B cell (primary cell): ENCODE results near the gene NPY4R2. TPM values are rescaled to one million over a fixed set of nuclear protein-coding genes. Genes with fewer than 3 reads are reported as not detected.
"Not testable (repeated sequence)": the region's sequence is repeated elsewhere in the genome, so short reads cannot be mapped to it uniquely, and the experiment has no call there.

ENCODE experiments used
- ATAC-seq: fragments of 200-7000 bp; cut with Tn5 transposase; one replicate; pipeline ENCODE4 v1.10.0; 2021; ENCODE audit warnings: low read depth, mild to moderate bottlenecking, moderate number of reproducible peaks, moderate library complexity
- CTCF ChIA-PET: fragments of 350-600 bp; sonication (Branson Sonifier 250); formaldehyde crosslinking; loops from one replicate; lab custom pipeline; 2021; ENCODE audit warnings: antibody characterized with exemption, inconsistent platforms; lab: Charles Lee
- POLR2A ChIA-PET: fragments of 350-600 bp; sonication (Branson Sonifier 250); formaldehyde crosslinking; loops from one replicate; lab custom pipeline; 2021; ENCODE audit warnings: antibody characterized with exemption; lab: Charles Lee
- DNase-seq: peaks from one replicate; pipeline ENCODE4 v3.0.0; 2013
- H2AFZ ChIP-seq: 2 replicates; pipeline ENCODE4 v1.6.1; 2012; ENCODE audit warnings: mild to moderate bottlenecking, low read depth, low read length; ENCODE audit not compliant: insufficient read depth, poor library complexity, severe bottlenecking
- H3K27ac ChIP-seq, 2 donors: 1 replicate in 1 of 2; 2 replicates in 1 of 2; pipeline ENCODE4 v1.5.1; 2012 to 2013; ENCODE audit warnings: low read length in 2 of 2, mild to moderate bottlenecking in 2 of 2, moderate library complexity in 1 of 2
- H3K27me3 ChIP-seq, 4 experiments: fragments of 200-600 bp in 1 of 4; sonication (generic) in 1 of 4; replicated peaks in 1 of 4; 1 replicate in 2 of 4; 2 replicates in 2 of 4; pipeline versions ENCODE4 v1.6.1 to v1.7.0; 2013 to 2016; ENCODE audit warnings: low read length in 3 of 4, mild to moderate bottlenecking in 2 of 4, mixed read lengths in 1 of 4, moderate library complexity in 1 of 4; ENCODE audit not compliant: insufficient read depth in 4 of 4, control insufficient read depth in 3 of 4; ENCODE audit errors: control extremely low read depth in 1 of 4
- H3K36me3 ChIP-seq, 2 experiments: replicated peaks in 1 of 2; 1 replicate in 1 of 2; 2 replicates in 1 of 2; pipeline versions ENCODE4 v1.6.1 to v1.7.1; 2013; ENCODE audit warnings: low read length in 1 of 2; ENCODE audit not compliant: insufficient read depth in 2 of 2, control insufficient read depth in 1 of 2; ENCODE audit errors: control extremely low read depth in 1 of 2, extremely low read depth in 1 of 2
- H3K4me1 ChIP-seq, 2 donors: fragments of 200-600 bp in 1 of 2; sonication (generic) in 1 of 2; 1 replicate in 1 of 2; 2 replicates in 1 of 2; pipeline versions ENCODE4 v1.5.1 to v1.6.1; 2013 to 2017; ENCODE audit warnings: low read length in 2 of 2; ENCODE audit not compliant: control insufficient read depth in 2 of 2, insufficient read depth in 2 of 2
- H3K4me2 ChIP-seq: replicated peaks from 2 replicates; pipeline ENCODE3; 2012; ENCODE audit warnings: mild to moderate bottlenecking, low read depth, low read length; ENCODE audit not compliant: poor library complexity, severe bottlenecking
- H3K4me3 ChIP-seq, 5 experiments: fragments of 200-600 bp in 1 of 5; sonication (generic) in 1 of 5; 1 replicate in 3 of 5; 2 replicates in 2 of 5; pipeline versions ENCODE4 v1.5.1 to v1.7.0; 2011 to 2016; ENCODE audit warnings: low read length in 4 of 5, mild to moderate bottlenecking in 4 of 5, low read depth in 2 of 5, control low read depth in 1 of 5, moderate library complexity in 1 of 5; ENCODE audit not compliant: insufficient read depth in 1 of 5; ENCODE audit errors: control extremely low read depth in 1 of 5, extremely low read depth in 1 of 5
- H3K79me2 ChIP-seq: fragments of 200-600 bp; sonication (generic); one replicate; pipeline ENCODE4 v1.6.0; 2016; ENCODE audit warnings: low read length; ENCODE audit not compliant: control insufficient read depth, insufficient read depth
- H3K9ac ChIP-seq: fragments of 200-600 bp; sonication (generic); 2 replicates; pipeline ENCODE4 v1.6.1; 2017; ENCODE audit warnings: mild to moderate bottlenecking, low read length, moderate library complexity
- H3K9me3 ChIP-seq, 3 donors: one replicate each; pipeline versions ENCODE4 v1.6.1 to v1.7.1; 2013; ENCODE audit warnings: low read length in 2 of 3; ENCODE audit not compliant: control insufficient read depth in 2 of 3, insufficient read depth in 1 of 3; ENCODE audit errors: control extremely low read depth in 1 of 3
- H4K20me1 ChIP-seq: 2 replicates; pipeline ENCODE4 v1.6.0; 2012; ENCODE audit warnings: mild to moderate bottlenecking, low read length; ENCODE audit not compliant: insufficient read depth, control insufficient read depth, poor library complexity, severe bottlenecking
- H3K27ac Mint-ChIP-seq: one replicate; pipeline ENCODE4 v1.8.0; 2021; ENCODE audit warnings: mixed read lengths
- H3K27me3 Mint-ChIP-seq: one replicate; pipeline ENCODE4 v1.8.0; 2021; ENCODE audit warnings: mixed read lengths
- H3K4me1 Mint-ChIP-seq: one replicate; pipeline ENCODE4 v1.8.0; 2021; ENCODE audit warnings: mixed read lengths
- H3K4me3 Mint-ChIP-seq: one replicate; pipeline ENCODE4 v1.8.0; 2021; ENCODE audit warnings: mixed read lengths
- H3K9me3 Mint-ChIP-seq: one replicate; pipeline ENCODE4 v1.8.0; 2022; ENCODE audit warnings: mixed read lengths; ENCODE audit not compliant: insufficient read depth
- WGBS: methylation state at CpG from one replicate; pipeline ENCODE4 v1.1.5; 2013; ENCODE audit warnings: missing lambda C conversion rate; ENCODE audit not compliant: insufficient coverage; 5-methylcytosine and 5-hydroxymethylcytosine counted together
- intact Hi-C: fragments of 100-400 bp; cut with micrococcal nuclease; formaldehyde crosslinking; loops from one replicate; pipeline ENCODE4 v1.10.0; 2022
- polyA plus RNA-seq: library from polyadenylated mRNA; depleted of rRNA; stranded (reverse); fragments of >200 nt; gene quantifications from 2 replicates; pipeline ENCODE4 v1.2.3, GENCODE V29; 2012
- total RNA-seq, 2 donors: library from RNA; stranded (reverse); fragments of 120-200 nt in 1 of 2; gene quantifications; 1 replicate in 1 of 2; 2 replicates in 1 of 2; pipeline versions ENCODE4 v1.2.3 to v1.2.4, GENCODE V29; 2013 to 2022

NPY4R2 gene
- total and polyA plus RNA-seq, 2 donors (not counting 1 experiment from before 2014, with no cell fraction given), result not detected

DNA sequence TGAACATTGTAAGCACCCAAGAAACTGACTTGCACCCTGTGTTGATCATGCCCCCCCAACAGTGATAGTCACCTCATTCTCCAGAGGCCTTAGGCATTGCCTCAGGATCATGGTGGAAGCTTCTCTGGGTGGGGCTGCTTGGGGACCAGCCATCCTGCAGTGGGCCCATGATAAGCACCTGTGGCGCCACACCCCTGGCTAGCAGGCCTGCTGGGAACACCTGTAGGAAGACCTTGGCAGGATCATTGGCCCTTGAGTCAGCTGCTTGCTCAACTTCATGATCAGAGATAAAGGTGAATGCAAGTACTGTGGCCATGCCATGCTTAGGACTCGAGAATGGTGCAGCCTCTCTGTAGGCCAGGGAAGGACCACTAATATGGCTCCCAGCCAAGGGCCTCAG is 42.2 kb downstream of the NPY4R2 start:
- H3K79me2 ChIP-seq, POLR2A ChIA-PET, intact Hi-C loops, H3K4me3 Mint-ChIP-seq, H3K4me1 ChIP-seq, DNase-seq, ATAC-seq, H3K27ac Mint-ChIP-seq, H4K20me1 ChIP-seq, H3K36me3 ChIP-seq, H3K27ac ChIP-seq, H3K4me3 ChIP-seq, H3K27me3 Mint-ChIP-seq, CTCF ChIA-PET, H3K9me3 ChIP-seq, H3K4me2 ChIP-seq, H3K9me3 Mint-ChIP-seq, H3K27me3 ChIP-seq, H3K4me1 Mint-ChIP-seq, H2AFZ ChIP-seq, H3K9ac ChIP-seq: not testable (repeated sequence)
- no CpG with 5 or more reads among the region's 2 CpGs for WGBS

DNA sequence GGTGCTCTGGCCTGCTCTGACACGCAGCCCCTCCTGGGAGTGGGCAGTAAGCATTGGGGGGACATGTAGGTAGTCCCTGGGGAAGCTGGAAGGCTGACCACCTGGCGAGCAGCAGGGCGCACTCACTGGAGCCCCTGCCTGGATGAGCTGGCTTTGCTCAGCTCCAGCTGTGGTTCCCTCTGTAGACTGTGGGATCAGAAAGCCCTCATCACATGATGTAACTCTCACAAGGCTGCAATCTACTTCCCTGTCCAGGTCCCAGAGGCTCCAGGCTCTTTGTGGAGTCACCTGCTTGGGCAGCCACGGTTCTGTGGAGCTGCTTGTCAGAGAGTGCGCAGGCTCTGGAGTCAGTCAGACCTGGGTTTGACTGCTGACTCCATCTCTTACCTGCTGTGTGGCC is 44.3 kb downstream of the NPY4R2 start:
- H3K36me3 ChIP-seq, H3K27ac ChIP-seq, intact Hi-C loops, H3K4me2 ChIP-seq, H3K9me3 Mint-ChIP-seq, H3K4me1 ChIP-seq, ATAC-seq, H3K4me3 Mint-ChIP-seq, DNase-seq, H3K27me3 ChIP-seq, H3K9ac ChIP-seq, H3K9me3 ChIP-seq, H4K20me1 ChIP-seq, H3K4me3 ChIP-seq, POLR2A ChIA-PET, H3K27ac Mint-ChIP-seq, H3K79me2 ChIP-seq, CTCF ChIA-PET, H2AFZ ChIP-seq, H3K27me3 Mint-ChIP-seq, H3K4me1 Mint-ChIP-seq: not testable (repeated sequence)
- WGBS, result no CpG with 5 or more reads among the region's 5 CpGs

DNA sequence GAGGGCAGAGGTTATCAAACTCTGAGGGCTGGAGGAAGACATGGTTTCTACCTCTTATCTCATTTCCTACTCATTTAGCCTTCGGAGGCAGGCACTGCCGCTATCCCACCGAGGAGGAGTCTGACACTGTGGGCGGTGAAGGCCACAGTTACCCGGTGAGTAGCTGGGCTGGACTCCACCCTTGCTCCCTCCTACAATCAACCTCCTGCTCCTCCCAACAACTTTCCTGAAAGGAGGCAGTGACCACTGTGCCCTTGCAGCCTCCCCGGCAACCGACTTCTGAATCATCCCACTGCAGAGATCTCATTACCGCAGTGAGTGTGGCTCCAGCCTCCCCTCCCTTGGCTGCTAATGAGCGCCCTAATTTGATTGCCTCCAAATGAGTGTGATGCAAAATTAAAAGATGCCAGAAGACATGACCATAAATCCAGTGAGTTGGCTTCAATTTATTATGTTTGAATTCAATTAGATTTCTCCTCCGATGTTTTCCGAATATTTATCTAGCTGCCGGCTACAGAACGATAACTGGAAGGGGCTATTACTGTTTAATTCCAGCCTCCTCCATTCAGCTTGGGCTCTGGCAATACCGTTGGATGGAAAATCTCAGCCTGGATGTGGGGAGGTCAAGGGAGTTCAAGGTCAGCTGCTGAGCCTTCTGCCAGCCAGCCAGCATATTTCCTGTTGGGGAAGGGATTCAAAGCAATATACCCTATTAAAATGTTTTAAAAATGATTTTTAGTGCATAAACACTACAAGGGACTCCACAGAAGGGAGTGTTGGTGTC is 46.0 kb downstream of the NPY4R2 start:
- H2AFZ ChIP-seq, H3K9me3 ChIP-seq, H3K4me3 ChIP-seq, H3K27me3 Mint-ChIP-seq, H3K9me3 Mint-ChIP-seq, intact Hi-C loops, H3K9ac ChIP-seq, H3K4me1 ChIP-seq, H3K79me2 ChIP-seq, H4K20me1 ChIP-seq, CTCF ChIA-PET, H3K4me3 Mint-ChIP-seq, ATAC-seq, H3K4me1 Mint-ChIP-seq, H3K27me3 ChIP-seq, H3K4me2 ChIP-seq, DNase-seq, POLR2A ChIA-PET, H3K27ac Mint-ChIP-seq, H3K27ac ChIP-seq, H3K36me3 ChIP-seq: not testable (repeated sequence)
- no CpG with 5 or more reads among the region's 14 CpGs for WGBS

DNA sequence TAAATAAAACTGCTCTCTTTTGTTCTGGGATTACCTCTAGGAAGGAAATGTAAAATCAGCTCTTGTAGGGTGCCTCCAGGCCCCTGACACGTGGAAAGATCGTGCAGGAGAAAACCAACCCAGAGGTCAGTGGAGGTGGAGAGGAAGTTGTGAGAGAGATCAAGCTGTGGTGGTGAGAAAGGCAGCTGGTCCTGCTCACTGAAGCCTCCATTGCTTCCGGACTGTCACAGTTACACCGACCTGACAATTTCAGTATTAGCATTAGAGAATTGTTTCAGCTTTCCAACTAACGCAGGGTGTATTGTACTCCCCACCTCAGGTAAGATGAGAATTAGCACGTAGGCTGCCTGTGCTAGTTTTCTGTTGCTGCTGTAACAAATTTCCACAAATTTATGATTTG is 50.5 kb downstream of the NPY4R2 start:
- H3K4me2 ChIP-seq, H3K27me3 Mint-ChIP-seq, POLR2A ChIA-PET, H3K4me1 ChIP-seq, H3K9ac ChIP-seq, H3K27ac ChIP-seq, H3K9me3 Mint-ChIP-seq, H3K79me2 ChIP-seq, H3K4me1 Mint-ChIP-seq, H2AFZ ChIP-seq, ATAC-seq, H3K27me3 ChIP-seq, CTCF ChIA-PET, H3K4me3 Mint-ChIP-seq, H3K36me3 ChIP-seq, H3K4me3 ChIP-seq, H3K27ac Mint-ChIP-seq, intact Hi-C loops, H4K20me1 ChIP-seq, H3K9me3 ChIP-seq, DNase-seq: not testable (repeated sequence)
- no CpG with 5 or more reads among the region's 6 CpGs for WGBS
